GM23338 (cell line): Measurements from ENCODE around the gene MTHFD2. TPM values are rescaled to one million over a fixed set of nuclear protein-coding genes. Genes with fewer than 3 reads are reported as not detected.

Source experiments
- ATAC-seq: fragments of 200-7000 bp; cut with Tn5 transposase; 3 replicates; pipeline ENCODE4 v1.9.1; 2020
- DNase-seq: peaks from one replicate; pipeline ENCODE4 v3.0.0-alpha.2; 2015; ENCODE audit warnings: low spot score
- H2AFZ ChIP-seq: fragments of 200-600 bp; sonication (generic); 2 replicates; pipeline ENCODE4 v1.8.0; 2016; ENCODE audit warnings: antibody characterized with exemption, mild to moderate bottlenecking, moderate library complexity
- H3F3A ChIP-seq: fragments of 200-600 bp; sonication (generic); replicated peaks from 2 replicates; pipeline ENCODE4 v1.8.0; 2017; ENCODE audit warnings: antibody characterized with exemption, mixed run types, low read depth
- H3K27ac ChIP-seq: fragments of 200-600 bp; sonication (generic); 2 replicates; pipeline ENCODE4 v1.6.1; 2016; ENCODE audit warnings: low read depth
- H3K27me3 ChIP-seq: fragments of 200-600 bp; sonication (generic); 2 replicates; pipeline ENCODE4 v1.8.0; 2016; ENCODE audit warnings: mild to moderate bottlenecking, mixed run types, moderate library complexity; ENCODE audit not compliant: insufficient read depth
- H3K36me3 ChIP-seq: fragments of 200-600 bp; sonication (generic); 2 replicates; pipeline ENCODE4 v1.8.0; 2016; ENCODE audit warnings: mild to moderate bottlenecking; ENCODE audit not compliant: insufficient read depth
- H3K4me1 ChIP-seq: fragments of 200-600 bp; sonication (generic); 2 replicates; pipeline ENCODE4 v1.8.0; 2016; ENCODE audit warnings: mild to moderate bottlenecking, moderate library complexity; ENCODE audit not compliant: insufficient read depth
- H3K4me2 ChIP-seq: fragments of 200-600 bp; sonication (generic); 2 replicates; pipeline ENCODE4 v1.7.1; 2017; ENCODE audit warnings: mixed run types
- H3K4me3 ChIP-seq: fragments of 200-600 bp; sonication (generic); 2 replicates; pipeline ENCODE4 v1.6.1; 2016; ENCODE audit warnings: mixed run types
- H3K79me2 ChIP-seq: fragments of 200-600 bp; sonication (generic); replicated peaks from 2 replicates; pipeline ENCODE4 v1.8.0; 2017; ENCODE audit warnings: mild to moderate bottlenecking; ENCODE audit not compliant: insufficient read depth
- H3K9me2 ChIP-seq: fragments of 200-600 bp; sonication (generic); 2 replicates; pipeline ENCODE4 v1.8.0; 2017; ENCODE audit not compliant: insufficient read depth
- H4K20me1 ChIP-seq: fragments of 200-600 bp; sonication (generic); replicated peaks from 2 replicates; pipeline ENCODE4 v1.8.0; 2017; ENCODE audit warnings: mild to moderate bottlenecking; ENCODE audit not compliant: insufficient read depth
- H3K27ac Mint-ChIP-seq: 2 replicates; pipeline ENCODE4 v1.8.0; 2020; ENCODE audit warnings: inconsistent platforms, mild to moderate bottlenecking, moderate library complexity, mixed read lengths
- H3K27me3 Mint-ChIP-seq: 3 replicates; pipeline ENCODE4 v1.8.0; 2022; ENCODE audit warnings: low read depth, mild to moderate bottlenecking, moderate library complexity, mixed read lengths, inconsistent platforms; ENCODE audit not compliant: insufficient read depth, poor library complexity
- H3K36me3 Mint-ChIP-seq: 3 replicates; pipeline ENCODE4 v1.8.0; 2021; ENCODE audit warnings: low read depth, mild to moderate bottlenecking, inconsistent platforms, moderate library complexity, mixed read lengths
- H3K4me1 Mint-ChIP-seq: 3 replicates; pipeline ENCODE4 v1.8.0; 2020; ENCODE audit warnings: mild to moderate bottlenecking, inconsistent platforms, mixed read lengths
- H3K4me3 Mint-ChIP-seq: 3 replicates; pipeline ENCODE4 v1.8.0; 2021; ENCODE audit warnings: moderate library complexity, mild to moderate bottlenecking, inconsistent platforms, mixed read lengths
- H3K9me3 Mint-ChIP-seq: 3 replicates; pipeline ENCODE4 v1.8.0; 2020; ENCODE audit warnings: moderate library complexity, mild to moderate bottlenecking, inconsistent platforms, mixed read lengths
- CREB1 ChIP-seq: fragments of 250-450 bp; sonication (Bioruptor Pico); IDR thresholded peaks from 2 replicates; pipeline ENCODE4 v1.5.0; 2020; ENCODE audit warnings: low read depth, mild to moderate bottlenecking, moderate library complexity
- EZH2 ChIP-seq: fragments of 200-600 bp; sonication (generic); IDR thresholded peaks from one replicate; pipeline ENCODE4 v1.8.0; 2017; ENCODE audit warnings: antibody characterized with exemption, mild to moderate bottlenecking, low read depth; ENCODE audit not compliant: unreplicated experiment
- EZH2phosphoT487 ChIP-seq: fragments of 200-600 bp; sonication (generic); IDR thresholded peaks from one replicate; pipeline ENCODE4 v1.8.1; 2018; ENCODE audit warnings: antibody characterized with exemption; ENCODE audit not compliant: unreplicated experiment
- JUNB ChIP-seq: IDR thresholded peaks from one replicate; pipeline ENCODE4 v1.6.1; 2016; ENCODE audit warnings: antibody characterized with exemption; ENCODE audit not compliant: unreplicated experiment
- NANOG ChIP-seq: IDR thresholded peaks from 2 replicates; pipeline ENCODE4 v1.6.1; 2016; ENCODE audit warnings: antibody characterized with exemption, borderline replicate concordance
- POLR2AphosphoS5 ChIP-seq: IDR thresholded peaks from 2 replicates; pipeline ENCODE4 v1.6.1; 2016; ENCODE audit warnings: antibody characterized with exemption, low read depth
- STAT1 ChIP-seq: IDR thresholded peaks from one replicate; pipeline ENCODE4 v1.6.1; 2016; ENCODE audit warnings: antibody characterized with exemption; ENCODE audit not compliant: unreplicated experiment
- ZNF114 ChIP-seq: fragments of 250-450 bp; sonication (Bioruptor Pico); IDR thresholded peaks from 2 replicates; pipeline ENCODE4 v1.5.0; 2020; ENCODE audit warnings: mild to moderate bottlenecking, moderate library complexity
- ZNF331 ChIP-seq: fragments of 250-450 bp; sonication (Bioruptor Pico); IDR thresholded peaks from 2 replicates; pipeline ENCODE4 v1.5.0; 2020; ENCODE audit warnings: low read depth, mild to moderate bottlenecking, moderate library complexity
- polyA plus RNA-seq: library from polyadenylated mRNA; unstranded; fragments of >200 nt; fragmentation: Nextera tagmentation; extraction: Ambion mirVana; gene quantifications from 2 replicates; pipeline ENCODE4 v1.2.1, GENCODE V29; 2016
- total RNA-seq: library from RNA; depleted of rRNA; stranded (reverse); fragments of >200 nt; shearing (Covaris generic); gene quantifications from 2 replicates; pipeline ENCODE4 v1.2.3, GENCODE V29; 2014
- TF ChIP-seq, protein P1 (sequence below): IDR thresholded peaks from one replicate; pipeline ENCODE4 v1.6.1; 2018; ENCODE audit warnings: antibody characterized with exemption; ENCODE audit not compliant: unreplicated experiment
- TF ChIP-seq, protein P2 (sequence below): fragments of 250-450 bp; sonication (Bioruptor Pico); IDR thresholded peaks from 2 replicates; pipeline ENCODE4 v1.5.0; 2020; ENCODE audit warnings: mild to moderate bottlenecking, moderate library complexity
- TF ChIP-seq, protein P3 (sequence below): IDR thresholded peaks from 2 replicates; pipeline ENCODE4 v1.6.1; 2016; ENCODE audit warnings: antibody characterized with exemption
- TF ChIP-seq, protein P4 (sequence below), 2 experiments: fragments of 200-600 bp in 1 of 2; sonication (generic) in 1 of 2; conservative IDR thresholded peaks; 2 replicates each; pipeline versions ENCODE4 v1.5.1 to v1.6.1; 2016 to 2017; ENCODE audit warnings: antibody characterized with exemption in 2 of 2, low read depth in 2 of 2, mild to moderate bottlenecking in 2 of 2, moderate library complexity in 1 of 2

The MTHFD2 gene
- total and polyA plus RNA-seq, 2 experiments from 2014 or later = 279 to 281 TPM

DNA sequence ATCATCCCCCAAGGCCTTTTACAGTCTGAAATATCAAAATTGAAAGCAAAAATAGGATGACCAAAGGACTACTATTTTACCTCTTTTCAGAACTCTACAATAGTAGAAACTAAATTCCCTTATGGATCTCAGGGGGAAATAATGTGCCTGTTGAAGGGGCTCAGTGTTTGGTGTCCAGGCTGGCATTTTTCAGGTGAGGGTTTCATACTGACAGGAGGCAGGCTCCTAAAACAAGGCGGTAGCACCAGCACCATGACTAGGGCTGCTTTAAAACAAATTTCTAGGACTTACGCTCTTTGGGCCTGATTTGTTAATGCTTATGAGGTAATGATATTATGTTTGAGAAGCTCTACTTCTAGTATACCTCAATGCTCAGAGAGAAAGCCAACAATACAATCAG, 45.5 kb upstream of the MTHFD2 start:
- no peak overlapping the region for H3K4me3 Mint-ChIP-seq
- Histone ChIP-seq H3K4me2 (no peak overlapping the region), H2AFZ (no peak overlapping the region), H4K20me1 (peaks cover 3% of the 10 kb centered on the region; the same call in 1 of the 2 replicates), H3K4me1 (peaks cover 12% of the 10 kb centered on the region), H3K79me2 (no peaks in the 10 kb centered on the region; the same call in 1 of the 2 replicates), H3K27me3 (no peaks in the 10 kb centered on the region), H3K36me3 (peaks cover 27% of the 10 kb centered on the region), H3K27ac (no peak overlapping the region), H3K9me2 (no peaks in the 10 kb centered on the region), H3K4me3 (no peak overlapping the region), H3F3A (peaks cover 8% of the 10 kb centered on the region; the same call in 1 of the 2 replicates)
- no peak overlapping the region for H3K27ac Mint-ChIP-seq
- peaks cover 8% of the 10 kb centered on the region; the same call in 2 of the 3 replicates for H3K4me1 Mint-ChIP-seq
- H3K36me3 Mint-ChIP-seq = peaks cover 44% of the 10 kb centered on the region
- DNase-seq (no peak), ATAC-seq (no peak)
- TF ChIP-seq EZH2 (no peak), POLR2AphosphoS5 (no peak), EZH2phosphoT487 (no peak), ZNF114 (CRISPR knock-in tag) (no peak), NANOG (no peak), JUNB (no peak), ZNF331 (CRISPR knock-in tag) (no peak), CREB1 (CRISPR knock-in tag) (no peak), STAT1 (no peak)
- TF ChIP-seq, protein P1, sequence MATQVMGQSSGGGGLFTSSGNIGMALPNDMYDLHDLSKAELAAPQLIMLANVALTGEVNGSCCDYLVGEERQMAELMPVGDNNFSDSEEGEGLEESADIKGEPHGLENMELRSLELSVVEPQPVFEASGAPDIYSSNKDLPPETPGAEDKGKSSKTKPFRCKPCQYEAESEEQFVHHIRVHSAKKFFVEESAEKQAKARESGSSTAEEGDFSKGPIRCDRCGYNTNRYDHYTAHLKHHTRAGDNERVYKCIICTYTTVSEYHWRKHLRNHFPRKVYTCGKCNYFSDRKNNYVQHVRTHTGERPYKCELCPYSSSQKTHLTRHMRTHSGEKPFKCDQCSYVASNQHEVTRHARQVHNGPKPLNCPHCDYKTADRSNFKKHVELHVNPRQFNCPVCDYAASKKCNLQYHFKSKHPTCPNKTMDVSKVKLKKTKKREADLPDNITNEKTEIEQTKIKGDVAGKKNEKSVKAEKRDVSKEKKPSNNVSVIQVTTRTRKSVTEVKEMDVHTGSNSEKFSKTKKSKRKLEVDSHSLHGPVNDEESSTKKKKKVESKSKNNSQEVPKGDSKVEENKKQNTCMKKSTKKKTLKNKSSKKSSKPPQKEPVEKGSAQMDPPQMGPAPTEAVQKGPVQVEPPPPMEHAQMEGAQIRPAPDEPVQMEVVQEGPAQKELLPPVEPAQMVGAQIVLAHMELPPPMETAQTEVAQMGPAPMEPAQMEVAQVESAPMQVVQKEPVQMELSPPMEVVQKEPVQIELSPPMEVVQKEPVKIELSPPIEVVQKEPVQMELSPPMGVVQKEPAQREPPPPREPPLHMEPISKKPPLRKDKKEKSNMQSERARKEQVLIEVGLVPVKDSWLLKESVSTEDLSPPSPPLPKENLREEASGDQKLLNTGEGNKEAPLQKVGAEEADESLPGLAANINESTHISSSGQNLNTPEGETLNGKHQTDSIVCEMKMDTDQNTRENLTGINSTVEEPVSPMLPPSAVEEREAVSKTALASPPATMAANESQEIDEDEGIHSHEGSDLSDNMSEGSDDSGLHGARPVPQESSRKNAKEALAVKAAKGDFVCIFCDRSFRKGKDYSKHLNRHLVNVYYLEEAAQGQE = no peak
- TF ChIP-seq, protein P2, sequence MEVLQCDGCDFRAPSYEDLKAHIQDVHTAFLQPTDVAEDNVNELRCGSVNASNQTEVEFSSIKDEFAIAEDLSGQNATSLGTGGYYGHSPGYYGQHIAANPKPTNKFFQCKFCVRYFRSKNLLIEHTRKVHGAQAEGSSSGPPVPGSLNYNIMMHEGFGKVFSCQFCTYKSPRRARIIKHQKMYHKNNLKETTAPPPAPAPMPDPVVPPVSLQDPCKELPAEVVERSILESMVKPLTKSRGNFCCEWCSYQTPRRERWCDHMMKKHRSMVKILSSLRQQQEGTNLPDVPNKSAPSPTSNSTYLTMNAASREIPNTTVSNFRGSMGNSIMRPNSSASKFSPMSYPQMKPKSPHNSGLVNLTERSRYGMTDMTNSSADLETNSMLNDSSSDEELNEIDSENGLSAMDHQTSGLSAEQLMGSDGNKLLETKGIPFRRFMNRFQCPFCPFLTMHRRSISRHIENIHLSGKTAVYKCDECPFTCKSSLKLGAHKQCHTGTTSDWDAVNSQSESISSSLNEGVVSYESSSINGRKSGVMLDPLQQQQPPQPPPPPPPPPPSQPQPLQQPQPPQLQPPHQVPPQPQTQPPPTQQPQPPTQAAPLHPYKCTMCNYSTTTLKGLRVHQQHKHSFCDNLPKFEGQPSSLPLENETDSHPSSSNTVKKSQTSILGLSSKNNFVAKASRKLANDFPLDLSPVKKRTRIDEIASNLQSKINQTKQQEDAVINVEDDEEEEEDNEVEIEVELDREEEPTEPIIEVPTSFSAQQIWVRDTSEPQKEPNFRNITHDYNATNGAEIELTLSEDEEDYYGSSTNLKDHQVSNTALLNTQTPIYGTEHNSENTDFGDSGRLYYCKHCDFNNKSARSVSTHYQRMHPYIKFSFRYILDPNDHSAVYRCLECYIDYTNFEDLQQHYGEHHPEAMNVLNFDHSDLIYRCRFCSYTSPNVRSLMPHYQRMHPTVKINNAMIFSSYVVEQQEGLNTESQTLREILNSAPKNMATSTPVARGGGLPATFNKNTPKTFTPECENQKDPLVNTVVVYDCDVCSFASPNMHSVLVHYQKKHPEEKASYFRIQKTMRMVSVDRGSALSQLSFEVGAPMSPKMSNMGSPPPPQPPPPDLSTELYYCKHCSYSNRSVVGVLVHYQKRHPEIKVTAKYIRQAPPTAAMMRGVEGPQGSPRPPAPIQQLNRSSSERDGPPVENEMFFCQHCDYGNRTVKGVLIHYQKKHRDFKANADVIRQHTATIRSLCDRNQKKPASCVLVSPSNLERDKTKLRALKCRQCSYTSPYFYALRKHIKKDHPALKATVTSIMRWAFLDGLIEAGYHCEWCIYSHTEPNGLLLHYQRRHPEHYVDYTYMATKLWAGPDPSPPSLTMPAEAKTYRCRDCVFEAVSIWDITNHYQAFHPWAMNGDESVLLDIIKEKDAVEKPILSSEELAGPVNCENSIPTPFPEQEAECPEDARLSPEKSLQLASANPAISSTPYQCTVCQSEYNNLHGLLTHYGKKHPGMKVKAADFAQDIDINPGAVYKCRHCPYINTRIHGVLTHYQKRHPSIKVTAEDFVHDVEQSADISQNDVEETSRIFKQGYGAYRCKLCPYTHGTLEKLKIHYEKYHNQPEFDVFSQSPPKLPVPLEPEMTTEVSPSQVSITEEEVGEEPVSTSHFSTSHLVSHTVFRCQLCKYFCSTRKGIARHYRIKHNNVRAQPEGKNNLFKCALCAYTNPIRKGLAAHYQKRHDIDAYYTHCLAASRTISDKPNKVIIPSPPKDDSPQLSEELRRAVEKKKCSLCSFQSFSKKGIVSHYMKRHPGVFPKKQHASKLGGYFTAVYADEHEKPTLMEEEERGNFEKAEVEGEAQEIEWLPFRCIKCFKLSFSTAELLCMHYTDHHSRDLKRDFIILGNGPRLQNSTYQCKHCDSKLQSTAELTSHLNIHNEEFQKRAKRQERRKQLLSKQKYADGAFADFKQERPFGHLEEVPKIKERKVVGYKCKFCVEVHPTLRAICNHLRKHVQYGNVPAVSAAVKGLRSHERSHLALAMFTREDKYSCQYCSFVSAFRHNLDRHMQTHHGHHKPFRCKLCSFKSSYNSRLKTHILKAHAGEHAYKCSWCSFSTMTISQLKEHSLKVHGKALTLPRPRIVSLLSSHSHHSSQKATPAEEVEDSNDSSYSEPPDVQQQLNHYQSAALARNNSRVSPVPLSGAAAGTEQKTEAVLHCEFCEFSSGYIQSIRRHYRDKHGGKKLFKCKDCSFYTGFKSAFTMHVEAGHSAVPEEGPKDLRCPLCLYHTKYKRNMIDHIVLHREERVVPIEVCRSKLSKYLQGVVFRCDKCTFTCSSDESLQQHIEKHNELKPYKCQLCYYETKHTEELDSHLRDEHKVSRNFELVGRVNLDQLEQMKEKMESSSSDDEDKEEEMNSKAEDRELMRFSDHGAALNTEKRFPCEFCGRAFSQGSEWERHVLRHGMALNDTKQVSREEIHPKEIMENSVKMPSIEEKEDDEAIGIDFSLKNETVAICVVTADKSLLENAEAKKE (CRISPR knock-in tag) = no peak
- TF ChIP-seq, protein P3, sequence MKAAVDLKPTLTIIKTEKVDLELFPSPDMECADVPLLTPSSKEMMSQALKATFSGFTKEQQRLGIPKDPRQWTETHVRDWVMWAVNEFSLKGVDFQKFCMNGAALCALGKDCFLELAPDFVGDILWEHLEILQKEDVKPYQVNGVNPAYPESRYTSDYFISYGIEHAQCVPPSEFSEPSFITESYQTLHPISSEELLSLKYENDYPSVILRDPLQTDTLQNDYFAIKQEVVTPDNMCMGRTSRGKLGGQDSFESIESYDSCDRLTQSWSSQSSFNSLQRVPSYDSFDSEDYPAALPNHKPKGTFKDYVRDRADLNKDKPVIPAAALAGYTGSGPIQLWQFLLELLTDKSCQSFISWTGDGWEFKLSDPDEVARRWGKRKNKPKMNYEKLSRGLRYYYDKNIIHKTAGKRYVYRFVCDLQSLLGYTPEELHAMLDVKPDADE = no peak
- TF ChIP-seq, protein P4, sequence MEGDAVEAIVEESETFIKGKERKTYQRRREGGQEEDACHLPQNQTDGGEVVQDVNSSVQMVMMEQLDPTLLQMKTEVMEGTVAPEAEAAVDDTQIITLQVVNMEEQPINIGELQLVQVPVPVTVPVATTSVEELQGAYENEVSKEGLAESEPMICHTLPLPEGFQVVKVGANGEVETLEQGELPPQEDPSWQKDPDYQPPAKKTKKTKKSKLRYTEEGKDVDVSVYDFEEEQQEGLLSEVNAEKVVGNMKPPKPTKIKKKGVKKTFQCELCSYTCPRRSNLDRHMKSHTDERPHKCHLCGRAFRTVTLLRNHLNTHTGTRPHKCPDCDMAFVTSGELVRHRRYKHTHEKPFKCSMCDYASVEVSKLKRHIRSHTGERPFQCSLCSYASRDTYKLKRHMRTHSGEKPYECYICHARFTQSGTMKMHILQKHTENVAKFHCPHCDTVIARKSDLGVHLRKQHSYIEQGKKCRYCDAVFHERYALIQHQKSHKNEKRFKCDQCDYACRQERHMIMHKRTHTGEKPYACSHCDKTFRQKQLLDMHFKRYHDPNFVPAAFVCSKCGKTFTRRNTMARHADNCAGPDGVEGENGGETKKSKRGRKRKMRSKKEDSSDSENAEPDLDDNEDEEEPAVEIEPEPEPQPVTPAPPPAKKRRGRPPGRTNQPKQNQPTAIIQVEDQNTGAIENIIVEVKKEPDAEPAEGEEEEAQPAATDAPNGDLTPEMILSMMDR (conservative IDR thresholded peaks at IDR 0.05; ENCODE audit: low read depth in 2 of 2) = no peak
- H3K27me3 Mint-ChIP-seq = no peaks in the 10 kb centered on the region
- no peaks in the 10 kb centered on the region for H3K9me3 Mint-ChIP-seq
